ENCODE measurements around the gene CAPN13.

Gene CAPN13

GRCh38 chr2:30678410-30679137 lies 128.7 kb downstream of the CAPN13 start:
- Histone ChIP-seq H3K36me3 (ENCODE audit: insufficient read depth, low read length) (no peaks in the 10 kb centered on the region), H3K4me3 (ENCODE audit: low read depth in 1 of 2, low read length in 2 of 2) (no peak overlapping the region), H3K4me1 (ENCODE audit: insufficient read depth, low read length) (no peaks in the 10 kb centered on the region), H3K9ac (ENCODE audit: low read depth, low read length) (no peak overlapping the region), H4K20me1 (ENCODE audit: insufficient read depth, low read length) (no peaks in the 10 kb centered on the region), H3K27me3 (ENCODE audit: insufficient read depth, low read length, poor library complexity) (no peaks in the 10 kb centered on the region), H3K27ac (ENCODE audit: low read length) (no peak overlapping the region), H3K4me2 (ENCODE audit: insufficient read depth, low read length) (no peak overlapping the region), H3K9me3 (ENCODE audit: insufficient read depth, low read length, severe bottlenecking) (no peaks in the 10 kb centered on the region), H3K79me2 (ENCODE audit: insufficient read depth, low read length) (no peaks in the 10 kb centered on the region), H2AFZ (ENCODE audit: low read depth, low read length) (no peak overlapping the region)
- no peak for DNase-seq
- no peak for ATAC-seq (ENCODE audit: insufficient read depth, low read depth)
- no peak for TF ChIP-seq EZH2 (IDR thresholded peaks at IDR 0.05; ENCODE audit: borderline replicate concordance, low read depth, low read length, severe bottlenecking)
- TF ChIP-seq, protein P1, sequence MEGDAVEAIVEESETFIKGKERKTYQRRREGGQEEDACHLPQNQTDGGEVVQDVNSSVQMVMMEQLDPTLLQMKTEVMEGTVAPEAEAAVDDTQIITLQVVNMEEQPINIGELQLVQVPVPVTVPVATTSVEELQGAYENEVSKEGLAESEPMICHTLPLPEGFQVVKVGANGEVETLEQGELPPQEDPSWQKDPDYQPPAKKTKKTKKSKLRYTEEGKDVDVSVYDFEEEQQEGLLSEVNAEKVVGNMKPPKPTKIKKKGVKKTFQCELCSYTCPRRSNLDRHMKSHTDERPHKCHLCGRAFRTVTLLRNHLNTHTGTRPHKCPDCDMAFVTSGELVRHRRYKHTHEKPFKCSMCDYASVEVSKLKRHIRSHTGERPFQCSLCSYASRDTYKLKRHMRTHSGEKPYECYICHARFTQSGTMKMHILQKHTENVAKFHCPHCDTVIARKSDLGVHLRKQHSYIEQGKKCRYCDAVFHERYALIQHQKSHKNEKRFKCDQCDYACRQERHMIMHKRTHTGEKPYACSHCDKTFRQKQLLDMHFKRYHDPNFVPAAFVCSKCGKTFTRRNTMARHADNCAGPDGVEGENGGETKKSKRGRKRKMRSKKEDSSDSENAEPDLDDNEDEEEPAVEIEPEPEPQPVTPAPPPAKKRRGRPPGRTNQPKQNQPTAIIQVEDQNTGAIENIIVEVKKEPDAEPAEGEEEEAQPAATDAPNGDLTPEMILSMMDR (IDR thresholded peaks at IDR 0.05; ENCODE audit: borderline replicate concordance, extremely low read depth, low read length, poor library complexity, severe bottlenecking) = no peak

- Histone ChIP-seq H3K79me2 (ENCODE audit: insufficient read depth, low read length) (no peaks in the 10 kb centered on the region), H3K27ac (ENCODE audit: low read length) (no peak overlapping the region), H3K9me3 (ENCODE audit: insufficient read depth, low read length, severe bottlenecking) (no peaks in the 10 kb centered on the region), H2AFZ (ENCODE audit: low read depth, low read length) (no peak overlapping the region), H3K4me2 (ENCODE audit: insufficient read depth, low read length) (no peak overlapping the region), H3K27me3 (ENCODE audit: insufficient read depth, low read length, poor library complexity) (no peaks in the 10 kb centered on the region), H3K4me3 (ENCODE audit: low read depth in 1 of 2, low read length in 2 of 2) (no peak overlapping the region), H3K9ac (ENCODE audit: low read depth, low read length) (no peak overlapping the region), H4K20me1 (ENCODE audit: insufficient read depth, low read length) (no peaks in the 10 kb centered on the region), H3K4me1 (ENCODE audit: insufficient read depth, low read length) (no peaks in the 10 kb centered on the region), H3K36me3 (ENCODE audit: insufficient read depth, low read length) (no peaks in the 10 kb centered on the region)
- DNase-seq (no peak), ATAC-seq (ENCODE audit: insufficient read depth, low read depth) (no peak)
- TF ChIP-seq, protein P1 (IDR thresholded peaks at IDR 0.05; ENCODE audit: borderline replicate concordance, extremely low read depth, low read length, poor library complexity, severe bottlenecking) = no peak
- TF ChIP-seq EZH2 (IDR thresholded peaks at IDR 0.05; ENCODE audit: borderline replicate concordance, low read depth, low read length, severe bottlenecking) = no peak
These were observed 129.3 kb downstream of the CAPN13 start for GRCh38 chr2:30677861-30678385.

GRCh38 chr2:30677231-30677630 lies 130.0 kb downstream of the CAPN13 start:
- no peak for ATAC-seq (ENCODE audit: insufficient read depth, low read depth)
- TF ChIP-seq, protein P1 (IDR thresholded peaks at IDR 0.05; ENCODE audit: borderline replicate concordance, extremely low read depth, low read length, poor library complexity, severe bottlenecking) = no peak
- no peak for DNase-seq

More at GRCh38 chr2:30677231-30677630, 130.0 kb downstream of the CAPN13 start:
- Histone ChIP-seq H3K4me1 (ENCODE audit: insufficient read depth, low read length) (no peaks in the 10 kb centered on the region), H3K4me2 (ENCODE audit: insufficient read depth, low read length) (no peak overlapping the region), H3K9me3 (ENCODE audit: insufficient read depth, low read length, severe bottlenecking) (no peaks in the 10 kb centered on the region), H3K9ac (ENCODE audit: low read depth, low read length) (no peak overlapping the region), H3K79me2 (ENCODE audit: insufficient read depth, low read length) (no peaks in the 10 kb centered on the region), H3K4me3 (ENCODE audit: low read depth in 1 of 2, low read length in 2 of 2) (no peak overlapping the region), H4K20me1 (ENCODE audit: insufficient read depth, low read length) (no peaks in the 10 kb centered on the region), H3K36me3 (ENCODE audit: insufficient read depth, low read length) (no peaks in the 10 kb centered on the region), H2AFZ (ENCODE audit: low read depth, low read length) (no peak overlapping the region), H3K27ac (ENCODE audit: low read length) (no peak overlapping the region), H3K27me3 (ENCODE audit: insufficient read depth, low read length, poor library complexity) (no peaks in the 10 kb centered on the region)
